Activated T-cell treated with anti-CD3 and anti-CD28 coated beads, Interleukin-2, amount 50 U/mL, for 1 hour (primary cell): ENCODE measurements around the gene ZMIZ2.

Experiments
- DNase-seq: peaks from one replicate; pipeline ENCODE4 v3.0.0-alpha.2; 2020

The ZMIZ2 gene

GRCh38 chr7:44756904-44757303 lies 8.3 kb downstream of the ZMIZ2 start:
- no peak for DNase-seq

GRCh38 chr7:44757311-44757710 lies 8.7 kb downstream of the ZMIZ2 start:
- DNase-seq, result no peak

- DNase-seq, result no peak
Measured at GRCh38 chr7:44757739-44758138, 9.1 kb downstream of the ZMIZ2 start.

GRCh38 chr7:44759246-44759645 lies 10.6 kb downstream of the ZMIZ2 start:
- DNase-seq, result no peak

- DNase-seq, result no peak
Measured at GRCh38 chr7:44760034-44760580, 11.5 kb downstream of the ZMIZ2 start.

- DNase-seq, result no peak
Measured at GRCh38 chr7:44761207-44762161, 12.8 kb downstream of the ZMIZ2 start.

- no peak for DNase-seq
Measured at GRCh38 chr7:44762300-44762699, 13.7 kb downstream of the ZMIZ2 start.

GRCh38 chr7:44762726-44763522 lies 14.3 kb downstream of the ZMIZ2 start:
- DNase-seq, result no peak

- DNase-seq, result no peak
Measured at GRCh38 chr7:44764081-44764480, 15.4 kb downstream of the ZMIZ2 start.

- DNase-seq, result no peak
Measured at GRCh38 chr7:44764665-44765578, 16.3 kb downstream of the ZMIZ2 start.

GRCh38 chr7:44765579-44766415 lies 17.1 kb downstream of the ZMIZ2 start:
- DNase-seq, result no peak

- DNase-seq, result no peak
Measured at GRCh38 chr7:44766416-44766801, 17.8 kb downstream of the ZMIZ2 start.

- DNase-seq, result no peak
Measured at GRCh38 chr7:44767134-44767911, 18.7 kb downstream of the ZMIZ2 start.

GRCh38 chr7:44767912-44768627 lies 19.4 kb downstream of the ZMIZ2 start:
- DNase-seq, result no peak

- no peak for DNase-seq
Measured at GRCh38 chr7:44768628-44769371, 20.2 kb downstream of the ZMIZ2 start.

GRCh38 chr7:44769376-44769775 lies 20.7 kb downstream of the ZMIZ2 start:
- DNase-seq, result no peak

- no peak for DNase-seq
Measured at GRCh38 chr7:44769776-44770294, 21.2 kb downstream of the ZMIZ2 start.

- DNase-seq, result no peak
Measured at GRCh38 chr7:44771358-44771757, 22.7 kb downstream of the ZMIZ2 start.

GRCh38 chr7:44772440-44772839 lies 23.8 kb downstream of the ZMIZ2 start:
- DNase-seq, result no peak
